Activated CD8-positive, alpha-beta memory T cell treated with anti-CD3 and anti-CD28 coated beads, Interleukin-2, amount 50 U/mL, for 4 hours (primary cell): ENCODE measurements around the gene NASP.

ENCODE experiments used
- DNase-seq: peaks from one replicate; pipeline ENCODE4 v3.0.0-alpha.2; 2020

The NASP gene, protein sequence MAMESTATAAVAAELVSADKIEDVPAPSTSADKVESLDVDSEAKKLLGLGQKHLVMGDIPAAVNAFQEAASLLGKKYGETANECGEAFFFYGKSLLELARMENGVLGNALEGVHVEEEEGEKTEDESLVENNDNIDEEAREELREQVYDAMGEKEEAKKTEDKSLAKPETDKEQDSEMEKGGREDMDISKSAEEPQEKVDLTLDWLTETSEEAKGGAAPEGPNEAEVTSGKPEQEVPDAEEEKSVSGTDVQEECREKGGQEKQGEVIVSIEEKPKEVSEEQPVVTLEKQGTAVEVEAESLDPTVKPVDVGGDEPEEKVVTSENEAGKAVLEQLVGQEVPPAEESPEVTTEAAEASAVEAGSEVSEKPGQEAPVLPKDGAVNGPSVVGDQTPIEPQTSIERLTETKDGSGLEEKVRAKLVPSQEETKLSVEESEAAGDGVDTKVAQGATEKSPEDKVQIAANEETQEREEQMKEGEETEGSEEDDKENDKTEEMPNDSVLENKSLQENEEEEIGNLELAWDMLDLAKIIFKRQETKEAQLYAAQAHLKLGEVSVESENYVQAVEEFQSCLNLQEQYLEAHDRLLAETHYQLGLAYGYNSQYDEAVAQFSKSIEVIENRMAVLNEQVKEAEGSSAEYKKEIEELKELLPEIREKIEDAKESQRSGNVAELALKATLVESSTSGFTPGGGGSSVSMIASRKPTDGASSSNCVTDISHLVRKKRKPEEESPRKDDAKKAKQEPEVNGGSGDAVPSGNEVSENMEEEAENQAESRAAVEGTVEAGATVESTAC

DNA sequence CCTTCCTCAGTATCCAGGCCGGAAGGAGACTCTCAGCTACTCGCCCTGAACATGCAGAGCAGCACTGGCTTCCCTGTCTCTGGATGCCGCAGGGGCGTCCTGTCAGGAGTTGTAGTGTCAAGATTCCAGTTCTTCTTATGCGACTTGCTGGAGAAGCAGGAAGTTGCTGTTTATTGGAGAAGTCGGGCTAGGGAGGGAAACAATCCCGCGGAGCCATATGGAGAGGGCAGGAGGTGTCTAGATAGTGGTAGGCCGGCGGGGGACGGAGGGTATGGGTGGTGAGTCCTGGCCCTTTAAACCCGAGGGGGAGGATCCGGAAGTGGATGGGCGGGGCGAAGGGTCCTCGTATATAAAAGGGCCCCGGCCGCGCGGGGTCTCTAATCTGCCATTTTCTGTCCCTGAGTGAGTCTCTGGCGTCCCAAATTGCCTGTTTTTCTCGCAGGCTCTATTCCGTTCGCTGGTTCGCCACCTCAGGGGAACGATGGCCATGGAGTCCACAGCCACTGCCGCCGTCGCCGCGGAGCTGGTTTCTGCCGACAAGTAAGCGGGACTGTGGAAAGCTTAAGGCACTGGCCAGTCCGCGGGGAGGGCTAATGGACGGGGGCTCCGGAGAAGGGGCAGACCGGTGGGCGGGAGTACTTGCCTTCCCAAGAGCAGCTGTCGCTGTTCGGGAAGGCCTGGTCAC is at the start of gene NASP:
Gene NASP, plus strand, starts transcription at position 376 of the 685 bp plus-strand sequence. Its CDS starts 106 bp downstream, at position 482.
- peak; percentile 93 for DNase-seq

DNA sequence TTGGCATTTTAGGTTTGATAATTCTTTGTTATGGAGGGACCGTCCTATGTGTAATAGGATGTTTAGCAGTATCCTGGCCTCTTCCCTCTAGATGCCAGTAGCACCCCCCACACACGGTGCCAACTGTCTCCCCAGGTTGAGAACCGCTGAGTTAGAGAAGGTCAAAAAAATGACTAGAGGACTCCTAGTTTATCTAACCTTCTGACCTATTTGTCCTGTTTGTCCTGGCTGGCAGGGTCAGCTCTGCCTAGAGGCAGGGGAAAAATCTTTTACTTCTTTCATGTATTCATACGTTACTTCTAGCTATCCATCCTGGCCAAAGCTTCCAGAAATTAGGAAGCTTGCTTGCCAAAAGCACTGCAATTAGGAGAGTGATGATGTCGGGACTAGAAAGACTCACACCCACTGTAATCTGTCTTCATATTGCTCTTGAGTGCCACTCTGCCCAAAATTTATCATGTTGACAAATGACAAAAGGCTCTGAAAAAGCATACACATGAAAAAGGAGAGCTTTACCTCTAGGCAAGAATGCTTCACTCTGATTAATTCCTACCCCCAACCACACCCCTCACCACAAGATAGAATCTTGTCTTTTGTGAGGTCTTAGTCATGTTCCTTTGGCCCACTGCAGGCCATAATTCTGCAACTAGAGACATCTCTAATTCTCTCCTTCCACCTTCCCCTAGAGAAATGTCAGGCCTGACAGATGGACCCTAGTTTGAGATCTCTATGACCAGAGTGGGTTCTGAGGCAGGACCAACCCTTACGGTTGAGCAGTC is 47.7 kb upstream of the NASP start:
- no peak for DNase-seq

DNA sequence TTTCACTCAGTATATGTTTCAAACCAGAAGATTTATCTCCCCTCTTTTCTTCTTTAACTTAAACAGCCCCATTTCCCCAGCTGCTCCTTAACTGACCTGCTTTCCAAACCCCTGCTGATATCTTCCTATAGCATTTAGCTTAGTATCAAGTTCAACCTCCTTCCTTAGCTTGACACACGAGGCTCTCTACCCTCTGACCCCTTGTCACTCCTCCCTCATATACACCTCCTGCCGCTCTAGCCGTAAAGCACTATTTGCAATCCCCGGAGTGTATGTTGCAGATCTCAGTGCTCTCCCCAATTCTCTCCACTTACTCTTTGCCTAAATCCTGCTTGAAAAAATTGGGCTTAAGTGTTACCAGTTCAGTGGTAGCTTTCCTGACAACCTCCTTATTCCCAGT is 47.0 kb upstream of the NASP start:
- no peak for DNase-seq

DNA sequence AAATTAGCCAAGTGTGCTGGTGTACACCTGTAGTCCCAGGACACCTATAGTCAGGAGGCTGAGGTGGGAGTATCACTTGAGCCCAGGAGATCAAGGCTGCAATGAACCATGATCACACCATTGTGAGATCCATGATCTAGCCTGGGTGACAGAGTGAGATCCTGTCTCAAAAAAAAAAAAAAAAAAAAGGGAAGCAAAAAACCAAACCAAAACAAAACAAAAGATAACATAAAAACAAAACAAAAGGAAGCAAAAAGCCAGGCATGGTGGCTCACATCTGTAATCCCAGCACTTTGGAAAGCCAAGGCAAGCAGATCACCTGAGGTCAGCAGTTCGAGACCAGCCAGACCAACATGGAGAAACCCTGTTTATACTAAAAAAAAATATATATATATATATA is 42.6 kb upstream of the NASP start:
- no peak for DNase-seq

DNA sequence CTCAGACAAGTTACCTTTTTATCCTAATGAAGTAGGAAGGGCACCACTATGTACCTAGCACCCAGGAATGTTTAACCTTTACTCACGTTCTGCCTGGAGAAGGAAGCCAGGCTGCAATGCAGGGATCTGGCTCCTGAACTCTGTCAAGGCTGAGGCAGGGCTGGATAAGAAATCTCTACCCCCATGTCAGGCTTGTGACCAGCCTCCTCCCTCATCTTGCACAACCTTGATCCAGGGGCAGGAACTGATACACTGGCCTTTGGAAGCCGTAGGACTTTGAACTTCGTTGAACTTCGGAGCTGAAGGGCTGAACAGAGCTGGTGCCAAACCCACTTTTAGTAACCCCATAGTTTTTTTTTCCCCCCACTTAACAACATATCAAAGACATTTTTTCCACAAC is 41.2 kb upstream of the NASP start:
- no peak for DNase-seq

DNA sequence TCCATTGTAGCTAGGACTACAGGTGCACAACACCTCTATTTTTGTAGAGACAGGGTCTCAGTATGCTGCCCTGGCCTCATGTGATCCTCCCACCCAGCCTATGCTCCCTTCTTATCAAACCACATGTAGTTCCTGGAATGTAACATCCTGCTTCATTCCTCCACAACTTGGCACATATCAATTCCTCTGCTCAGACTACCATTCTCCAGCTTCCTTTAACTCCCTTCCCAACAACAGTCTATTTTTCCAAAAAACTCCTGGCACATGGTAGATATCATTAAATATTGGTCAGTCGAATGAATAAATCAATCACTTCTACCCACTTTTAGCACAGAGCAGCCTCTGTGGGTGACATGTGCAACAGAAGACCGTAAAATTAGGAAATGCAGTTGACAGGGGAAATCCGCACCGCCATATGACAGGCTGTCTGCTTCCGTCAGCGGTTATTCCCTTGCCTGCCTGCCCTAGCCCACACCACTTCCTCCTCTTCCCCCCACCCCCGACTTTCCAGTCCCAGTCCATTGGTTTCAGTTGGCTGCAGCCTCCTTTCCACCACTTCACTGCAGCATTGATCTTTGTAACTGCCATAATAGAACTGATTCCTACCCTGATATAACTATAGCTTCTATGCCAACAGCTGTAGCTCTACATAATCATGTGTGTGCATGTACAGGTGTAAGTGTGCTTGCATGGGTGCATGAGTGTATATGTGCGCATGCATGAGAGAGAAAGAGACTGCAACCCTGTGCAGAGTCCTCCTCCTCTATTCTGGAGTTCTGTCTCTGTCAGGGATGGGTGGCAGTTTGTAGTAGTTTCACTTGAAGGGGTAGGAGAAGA is 40.0 kb upstream of the NASP start:
- DNase-seq, result peak; percentile 68

DNA sequence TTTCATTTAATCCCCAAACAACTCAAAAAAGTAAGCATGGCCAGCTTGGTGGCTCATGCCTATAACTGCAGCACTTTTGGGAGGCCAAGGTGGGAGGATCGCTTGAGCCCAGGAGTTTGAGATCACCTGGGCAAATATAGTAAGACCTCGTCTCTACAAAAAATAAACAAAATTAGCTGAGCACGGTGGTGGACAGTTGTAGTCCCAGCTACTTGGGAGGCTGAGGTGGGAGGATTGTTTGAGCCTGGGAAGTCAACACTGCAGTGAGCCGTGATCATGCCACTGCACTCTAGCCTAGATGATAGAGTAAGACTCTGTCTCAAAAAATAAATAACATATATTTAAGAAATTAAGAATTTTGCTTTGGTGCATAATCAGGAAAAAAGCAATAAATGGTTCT is 39.3 kb upstream of the NASP start:
- no peak for DNase-seq

DNA sequence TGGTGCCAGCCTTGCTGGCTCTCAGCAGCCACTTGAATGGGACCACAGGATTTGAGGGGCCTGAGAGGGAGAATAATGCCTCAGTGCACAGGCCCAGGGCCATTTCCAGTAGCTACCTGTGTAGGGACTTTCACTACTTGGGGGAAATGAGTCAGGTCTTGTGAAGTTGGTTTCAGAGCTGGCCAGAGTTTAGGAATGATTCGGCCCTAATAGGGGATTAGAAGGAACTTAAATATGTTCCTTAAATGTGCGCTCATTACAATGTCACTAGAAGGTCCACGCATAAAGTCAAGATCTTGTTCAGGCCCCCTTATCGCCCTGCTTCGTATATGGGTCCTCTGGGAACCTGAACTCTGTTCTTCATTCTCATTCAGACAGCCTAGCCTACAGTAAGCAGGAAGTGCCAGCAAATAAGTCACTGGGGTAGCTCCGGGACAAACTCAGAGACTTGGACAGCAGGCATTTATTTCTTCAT is 38.8 kb upstream of the NASP start:
- no peak for DNase-seq

DNA sequence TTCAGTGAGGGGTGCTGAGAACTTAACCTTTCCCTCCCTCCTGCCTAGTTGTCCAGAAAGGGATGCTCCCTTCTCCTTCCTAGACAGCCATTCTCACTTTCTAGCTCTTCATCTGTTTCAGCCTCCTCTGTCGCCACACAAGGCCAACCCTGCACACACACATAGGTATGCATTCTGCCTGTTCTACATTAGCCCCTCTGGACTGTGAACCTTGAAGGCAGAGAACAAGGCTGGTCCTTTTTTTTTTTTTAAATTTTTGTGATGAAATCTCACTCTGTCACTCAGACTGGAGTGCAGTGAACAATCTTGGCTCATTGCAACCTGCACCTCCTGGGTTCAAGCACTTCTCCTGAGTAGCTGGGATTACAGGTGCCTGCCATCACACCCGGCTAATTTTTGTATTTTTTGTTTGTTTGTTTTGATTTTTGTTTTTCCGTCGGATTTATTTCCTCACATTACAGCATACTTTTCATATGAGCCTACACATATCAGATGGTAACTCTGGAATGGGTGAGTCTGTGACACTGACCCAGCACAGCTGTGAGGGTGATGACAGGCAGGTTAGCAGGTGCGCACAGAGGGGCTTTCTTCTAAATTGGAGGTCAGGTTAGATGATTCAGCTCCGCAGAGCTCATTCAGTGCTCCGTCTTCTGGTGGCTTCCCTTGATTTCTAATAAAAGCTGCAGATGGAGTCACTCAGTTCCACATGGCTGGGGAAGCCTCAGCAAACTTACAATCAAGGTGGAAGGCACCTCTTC is 38.1 kb upstream of the NASP start:
- no peak for DNase-seq

DNA sequence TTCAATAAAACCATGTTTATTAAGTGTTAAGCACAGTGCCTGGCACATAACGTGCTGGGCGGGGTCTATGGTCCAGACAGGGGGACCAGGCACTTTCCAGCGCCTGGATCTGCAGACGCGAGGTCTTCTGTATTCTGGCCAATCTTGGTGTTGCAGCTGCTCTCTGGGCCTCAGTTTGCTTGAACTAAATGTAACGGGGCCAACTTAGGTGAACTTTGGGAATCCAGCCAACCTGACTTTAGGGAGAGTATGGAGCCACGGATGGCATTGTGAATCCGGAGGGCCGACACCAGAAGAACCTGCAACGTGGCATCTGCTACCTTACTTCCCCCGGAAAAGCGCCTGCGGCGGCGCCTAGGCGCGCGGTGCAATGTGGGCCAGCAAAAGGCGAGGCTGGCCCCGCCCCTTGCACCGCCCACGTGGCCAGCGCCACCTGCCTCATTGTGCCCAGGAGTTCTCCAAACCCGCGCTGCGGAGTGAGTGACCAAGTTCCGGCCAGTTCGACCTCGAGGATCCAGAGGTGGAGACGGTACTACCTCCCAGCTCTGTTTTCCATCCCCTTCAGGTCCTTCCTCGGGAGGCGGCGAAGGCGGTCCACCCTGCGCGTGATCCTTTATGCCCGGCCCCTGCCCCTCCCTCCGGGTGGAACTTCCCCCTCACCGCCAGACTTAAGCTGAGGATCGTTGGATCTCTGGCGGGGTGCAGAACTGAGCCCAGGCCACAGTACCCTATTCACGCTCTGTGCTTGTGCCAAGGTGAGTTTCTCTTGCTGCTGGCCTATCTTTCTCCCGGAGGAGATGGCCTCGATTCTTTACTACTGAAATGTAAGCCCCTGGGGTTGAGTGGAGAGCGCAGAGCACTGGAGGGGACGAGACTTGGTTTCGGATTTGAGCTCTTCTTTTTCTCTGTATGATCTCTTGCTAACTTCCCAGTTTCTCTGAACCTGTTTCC is 33.2 kb upstream of the NASP start, which contains the start of gene AKR1A1:
Gene AKR1A1, plus strand, starts transcription at position 426 of the 951 bp plus-strand sequence. CDS start 10,969 bp downstream, outside the sequence.
- DNase-seq, result peak; percentile 87

DNA sequence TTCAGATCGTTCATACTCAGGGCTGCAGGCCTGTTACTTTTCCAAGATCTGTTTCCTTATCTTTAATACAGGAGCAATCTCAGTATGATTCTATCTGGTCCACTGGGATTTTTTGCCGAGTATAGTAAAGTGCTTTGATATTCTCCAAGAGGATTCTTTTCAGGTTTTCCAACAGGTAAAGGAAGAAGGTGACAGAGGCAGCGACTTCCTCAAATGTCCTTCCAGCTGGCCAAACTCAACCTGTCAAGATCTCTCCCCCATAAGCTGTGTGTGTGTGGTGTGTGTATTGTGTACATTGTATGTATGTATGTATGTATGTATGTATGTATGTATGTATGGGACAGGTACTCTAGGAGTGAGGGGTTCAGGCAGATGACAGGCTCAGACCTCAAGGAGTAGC is 32.2 kb upstream of the NASP start:
- no peak for DNase-seq

DNA sequence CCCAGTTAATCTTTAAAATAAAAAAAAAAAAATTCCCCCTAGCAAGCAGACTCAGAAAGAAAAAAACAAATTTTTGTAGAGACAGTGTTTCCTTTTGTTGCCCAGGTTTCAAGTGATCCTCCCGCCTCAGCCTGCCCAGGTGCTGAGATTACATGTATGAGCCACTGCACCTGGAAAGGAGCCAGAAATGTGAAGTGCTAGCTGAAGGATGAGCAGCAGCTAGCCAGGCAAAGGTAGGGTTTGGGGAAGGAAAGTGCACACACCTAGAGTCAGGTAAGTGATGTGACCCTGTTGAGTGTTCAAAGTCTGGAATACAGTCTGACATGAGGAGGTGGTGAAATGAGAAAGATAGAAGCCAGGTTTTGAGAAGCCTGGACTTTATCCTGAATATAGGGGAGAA is 31.5 kb upstream of the NASP start:
- no peak for DNase-seq

DNA sequence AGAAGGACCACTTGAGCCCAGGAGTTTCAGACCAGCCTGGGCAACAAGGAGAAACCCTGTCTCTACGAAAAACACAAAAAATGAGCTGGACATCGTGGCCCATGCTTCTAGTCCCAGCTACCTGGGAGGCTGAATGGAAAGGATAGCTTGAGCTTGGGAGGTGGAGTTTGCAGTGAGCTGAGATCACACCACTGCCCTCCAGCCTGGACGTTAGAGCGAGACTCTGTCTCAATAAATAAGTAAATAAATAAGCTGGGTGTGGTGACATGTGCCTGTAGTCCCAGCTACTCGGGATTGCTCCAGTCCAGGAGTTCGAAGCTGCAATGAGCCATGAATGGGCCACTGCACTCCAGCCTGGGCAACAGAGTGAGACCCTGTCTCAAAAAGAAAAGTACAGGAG is 29.6 kb upstream of the NASP start:
- no peak for DNase-seq

DNA sequence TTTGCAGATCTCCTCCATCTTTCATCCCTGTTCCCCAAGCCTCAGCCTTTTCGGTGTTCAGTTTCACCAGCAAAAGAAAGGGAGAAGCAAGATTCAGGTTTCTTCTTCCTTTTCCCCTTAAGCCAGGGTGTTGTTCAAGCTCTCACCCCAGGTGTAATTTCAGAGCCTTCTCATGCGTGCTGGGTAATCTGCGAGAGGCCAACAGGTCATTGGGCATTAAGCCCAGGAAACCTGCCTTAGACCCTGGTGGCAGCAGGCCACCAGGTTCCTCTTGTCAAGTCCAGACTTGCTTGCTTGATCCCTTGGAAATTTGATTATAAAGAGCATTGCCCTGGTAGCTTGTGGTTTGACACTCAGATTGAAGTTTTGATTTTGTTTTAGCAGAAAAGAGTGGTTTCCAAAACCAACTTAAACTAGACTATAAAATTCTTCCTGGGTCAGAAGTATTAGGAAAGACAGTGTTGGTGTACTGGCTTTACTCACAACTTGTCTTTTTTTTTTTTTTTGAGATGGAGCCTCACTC is 26.4 kb upstream of the NASP start:
- no peak for DNase-seq

DNA sequence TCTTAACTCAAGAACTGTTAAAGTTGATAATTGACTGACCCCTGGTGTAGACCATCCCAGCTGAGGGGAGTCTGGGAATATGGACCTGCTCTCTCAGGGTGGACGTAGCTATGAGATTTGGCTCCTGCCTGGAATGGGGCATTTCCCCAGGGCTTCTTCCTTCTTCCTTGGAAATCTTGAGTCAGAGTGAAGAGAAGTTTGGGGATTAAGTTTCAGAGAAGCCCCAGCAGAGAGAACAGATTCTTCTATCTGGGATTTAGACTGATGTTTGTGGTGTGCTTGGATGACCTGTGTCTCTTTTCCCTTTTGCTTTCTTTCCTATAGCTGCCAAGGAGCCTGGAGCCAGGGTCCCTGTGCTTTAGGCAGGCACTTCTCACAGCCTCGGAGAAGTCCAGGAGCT is 20.0 kb upstream of the NASP start:
- no peak for DNase-seq

DNA sequence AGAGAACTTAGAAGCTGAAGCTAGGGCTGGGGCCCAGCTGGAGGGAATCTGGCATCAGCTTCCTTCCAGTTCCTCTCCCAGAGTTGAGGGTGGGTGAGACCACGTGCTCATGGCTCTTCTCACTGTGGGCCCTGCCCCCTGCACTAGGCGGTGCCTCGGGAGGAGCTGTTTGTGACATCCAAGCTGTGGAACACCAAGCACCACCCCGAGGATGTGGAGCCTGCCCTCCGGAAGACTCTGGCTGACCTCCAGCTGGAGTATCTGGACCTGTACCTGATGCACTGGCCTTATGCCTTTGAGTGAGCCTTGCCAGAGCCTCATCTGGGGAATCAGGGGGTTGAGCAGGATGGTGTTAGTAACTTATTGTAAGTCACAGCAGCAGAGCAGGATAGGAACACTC is 17.1 kb upstream of the NASP start:
- DNase-seq, result no peak

DNA sequence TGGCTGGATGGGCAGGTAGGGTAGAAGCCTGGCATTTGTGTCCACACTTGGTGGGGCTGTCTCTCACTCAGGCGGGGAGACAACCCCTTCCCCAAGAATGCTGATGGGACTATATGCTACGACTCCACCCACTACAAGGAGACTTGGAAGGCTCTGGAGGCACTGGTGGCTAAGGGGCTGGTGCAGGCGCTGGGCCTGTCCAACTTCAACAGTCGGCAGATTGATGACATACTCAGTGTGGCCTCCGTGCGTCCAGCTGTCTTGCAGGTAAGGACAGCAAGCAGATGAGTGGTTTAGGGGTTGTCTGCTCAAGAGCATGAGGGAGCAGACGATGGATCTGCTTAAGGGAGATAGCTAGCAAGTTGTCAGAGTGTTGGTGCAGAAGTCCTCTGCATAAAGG is 15.9 kb upstream of the NASP start:
- DNase-seq, result no peak

DNA sequence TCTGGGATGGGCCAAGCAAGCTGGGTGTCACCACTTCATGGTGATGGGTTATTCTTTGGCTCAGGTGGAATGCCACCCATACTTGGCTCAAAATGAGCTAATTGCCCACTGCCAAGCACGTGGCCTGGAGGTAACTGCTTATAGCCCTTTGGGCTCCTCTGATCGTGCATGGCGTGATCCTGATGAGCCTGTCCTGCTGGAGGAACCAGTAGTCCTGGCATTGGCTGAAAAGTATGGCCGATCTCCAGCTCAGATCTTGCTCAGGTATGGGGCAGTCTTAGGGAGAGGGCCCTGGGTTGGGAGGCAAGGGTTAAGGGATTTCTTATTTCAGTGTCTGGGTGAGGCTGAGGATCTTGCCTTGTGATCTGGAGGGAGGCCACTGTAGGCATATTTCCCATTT is 15.4 kb upstream of the NASP start:
- no peak for DNase-seq

DNA sequence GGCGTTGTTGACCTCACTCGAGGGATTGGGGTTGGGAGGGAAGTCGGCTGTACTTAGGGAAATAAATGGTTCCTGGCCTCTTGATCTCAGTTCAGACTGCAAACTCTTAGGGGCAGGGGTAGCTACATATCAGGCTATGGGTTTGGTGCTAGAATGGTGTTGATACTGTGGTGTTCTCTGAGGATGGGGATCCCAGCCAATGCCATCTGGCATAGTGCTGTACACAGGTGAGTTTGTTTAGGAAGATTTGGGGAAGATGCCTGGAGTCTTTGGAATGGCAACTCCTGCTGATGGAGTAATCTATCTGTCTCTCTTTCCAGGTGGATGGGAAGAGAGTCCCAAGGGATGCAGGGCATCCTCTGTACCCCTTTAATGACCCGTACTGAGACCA is 14.3 kb upstream of the NASP start:
- no peak for DNase-seq
